NCI-H2029 treated with DMSO at 0.1 percent for 48 hours (cell line): Measurements from ENCODE around the gene COX7A1.
"Not testable (repeated sequence)": the region's sequence is repeated elsewhere in the genome, so short reads cannot be mapped to it uniquely, and the experiment has no call there.

Experiments used
- DNase-seq: peaks from one replicate; lab custom pipeline; 2025; lab: John Stamatoyannopoulos, UW

COX7A1 gene

DNA sequence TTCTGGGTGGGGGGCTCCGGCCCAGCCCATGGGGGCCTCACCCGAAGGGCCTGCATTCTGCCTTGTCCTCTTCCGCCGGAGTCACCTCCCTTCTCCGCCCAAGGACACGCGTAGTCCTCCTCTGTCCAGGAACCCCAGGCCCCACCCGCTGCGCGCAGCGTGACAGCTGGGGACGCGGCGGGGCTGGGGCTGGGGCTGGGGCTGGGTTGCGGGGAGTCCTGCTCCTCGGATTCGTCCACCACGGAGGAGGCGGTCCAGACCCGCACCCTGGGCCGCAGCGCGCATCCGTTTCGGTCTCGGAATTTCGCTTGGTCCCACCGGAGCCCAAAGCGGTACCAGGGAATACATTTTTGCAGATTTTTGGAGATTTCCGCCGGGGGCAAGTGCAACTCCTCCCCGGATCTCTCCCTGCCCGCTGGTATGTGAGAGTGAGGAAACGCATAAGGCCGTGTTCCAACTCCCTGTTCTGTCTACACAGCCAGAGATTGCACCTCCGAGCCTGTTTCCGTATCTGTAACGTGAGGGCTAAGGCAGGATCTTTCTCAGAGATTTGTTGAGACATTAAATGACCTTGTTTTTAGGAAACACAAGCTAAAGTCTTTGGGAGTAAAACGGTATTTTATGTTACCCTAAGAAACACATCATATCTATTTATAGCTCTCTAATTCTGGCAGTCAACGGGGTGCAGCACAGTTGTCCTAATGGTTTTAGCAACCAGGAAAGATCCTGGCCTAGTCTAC is at the start of gene COX7A1:
Gene COX7A1 (minus strand): TSS at position 96 of the 740 bp plus-strand sequence. CDS start 40 bp downstream, at position 56.
- no peak for DNase-seq

GRCh38 chr19:36201684-36202083 is 49.4 kb upstream of the COX7A1 start:
- DNase-seq: no peak

- no peak for DNase-seq
These were observed 45.9 kb upstream of the COX7A1 start for GRCh38 chr19:36198119-36198518.

- DNase-seq: no peak
These were observed 44.0 kb upstream of the COX7A1 start for GRCh38 chr19:36196249-36196648.

DNA sequence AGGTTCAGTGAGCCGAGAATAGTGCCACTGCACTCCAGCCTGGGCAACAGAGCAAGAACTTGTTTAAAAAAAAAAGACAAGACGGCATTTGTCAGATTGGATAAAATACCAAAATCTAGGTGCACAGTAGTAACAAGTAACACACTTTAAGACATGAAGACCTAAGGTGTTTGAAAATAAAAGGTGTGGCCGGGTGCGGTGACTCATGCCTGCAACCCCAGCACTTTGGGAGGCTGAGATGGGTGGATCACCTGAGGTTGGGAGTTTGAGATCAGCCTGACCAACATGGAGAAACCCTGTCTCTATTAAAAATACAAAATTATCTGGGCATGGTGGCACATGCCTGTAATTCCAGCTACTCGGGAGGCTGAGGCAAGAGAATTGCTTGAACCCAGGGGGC is 34.5 kb upstream of the COX7A1 start:
- DNase-seq: not testable (repeated sequence)

DNA sequence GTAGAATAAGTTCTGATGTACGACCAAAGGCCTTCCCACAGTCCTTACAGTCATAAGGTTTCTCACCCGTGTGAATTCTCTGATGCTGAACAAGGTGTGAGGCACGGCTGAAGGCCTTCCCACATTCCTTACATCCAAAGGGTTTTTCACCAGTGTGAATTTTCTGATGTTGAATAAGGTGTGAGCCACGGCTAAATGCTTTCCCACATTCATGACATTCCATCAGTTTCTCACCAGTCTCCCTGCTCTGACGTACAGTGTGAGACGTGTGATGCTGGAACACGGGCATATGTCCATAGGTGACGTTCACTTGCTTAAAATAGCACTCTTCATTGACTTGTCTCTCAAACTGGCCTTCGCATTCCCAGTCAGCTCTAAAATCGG is 31.0 kb upstream of the COX7A1 start:
- no peak for DNase-seq

- DNase-seq: no peak
These were observed 30.5 kb upstream of the COX7A1 start for GRCh38 chr19:36182612-36183244.

GRCh38 chr19:36179077-36179476 is 26.8 kb upstream of the COX7A1 start:
- DNase-seq: not testable (repeated sequence)

DNA sequence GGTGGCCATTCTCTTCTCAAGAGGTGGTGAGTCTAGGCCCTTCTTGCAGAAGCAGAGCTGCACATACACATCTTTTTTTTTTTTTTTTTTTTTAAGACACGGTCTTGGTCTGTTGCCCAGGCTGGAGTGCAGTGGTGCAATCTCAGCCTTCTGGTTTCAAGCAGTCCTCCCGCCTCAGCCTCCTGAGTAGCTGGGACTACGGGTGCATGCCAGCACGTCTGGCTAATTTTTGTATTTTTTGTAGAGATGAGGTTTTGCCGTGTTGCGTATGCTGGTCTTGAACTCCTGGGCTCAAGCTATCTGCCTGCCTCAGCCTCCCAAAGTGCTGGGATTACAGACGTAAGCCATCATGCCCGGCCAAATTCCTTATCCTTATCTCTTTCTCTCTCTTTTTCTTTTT is 21.6 kb upstream of the COX7A1 start:
- not testable (repeated sequence) for DNase-seq

DNA sequence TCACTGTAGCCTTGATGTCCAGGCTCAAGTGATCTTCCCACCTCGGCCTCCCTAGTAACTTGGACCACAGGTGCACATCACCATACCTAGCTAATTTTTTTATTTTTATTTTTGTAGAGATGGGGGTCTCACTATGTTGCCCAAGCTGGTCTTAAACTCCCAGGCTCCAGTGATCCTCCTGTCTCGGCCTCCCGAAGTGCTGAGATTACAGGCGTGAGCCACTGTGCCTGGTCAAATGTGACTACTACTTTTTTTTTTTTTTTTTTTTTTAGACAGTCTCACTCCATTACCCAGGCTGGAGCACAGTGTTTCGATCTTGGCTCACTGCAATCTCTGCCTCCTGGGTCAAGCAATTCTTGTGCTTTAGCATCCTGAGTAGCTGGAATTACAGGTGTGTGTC is 20.6 kb upstream of the COX7A1 start:
- no peak for DNase-seq

GRCh38 chr19:36169084-36169760 is 17.0 kb upstream of the COX7A1 start:
- DNase-seq: peak; percentile 98

- no peak for DNase-seq
These were observed 11.6 kb upstream of the COX7A1 start for GRCh38 chr19:36163813-36164212.

GRCh38 chr19:36160821-36161596 is 8.8 kb upstream of the COX7A1 start:
- no peak for DNase-seq

DNA sequence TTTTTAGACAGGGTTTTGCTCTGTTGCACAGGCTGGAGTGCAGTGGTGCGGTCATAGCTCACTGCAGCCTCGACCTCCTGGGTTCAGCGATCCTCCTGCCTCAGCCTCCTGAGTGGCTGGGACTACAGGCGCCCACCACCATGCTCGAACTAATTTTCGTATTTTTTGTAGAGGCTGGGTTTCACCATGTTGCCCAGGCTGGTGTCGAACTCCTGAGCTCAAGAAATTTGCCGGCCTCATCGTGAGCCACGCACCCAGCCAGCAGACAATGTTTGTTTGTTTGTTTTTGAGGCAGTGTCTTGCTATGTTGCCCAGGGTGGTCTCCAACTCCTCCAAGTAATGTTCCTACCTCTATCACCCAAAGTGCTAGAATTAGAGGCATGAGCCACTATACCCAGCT is 879 bp upstream of the COX7A1 start:
- no peak for DNase-seq

DNA sequence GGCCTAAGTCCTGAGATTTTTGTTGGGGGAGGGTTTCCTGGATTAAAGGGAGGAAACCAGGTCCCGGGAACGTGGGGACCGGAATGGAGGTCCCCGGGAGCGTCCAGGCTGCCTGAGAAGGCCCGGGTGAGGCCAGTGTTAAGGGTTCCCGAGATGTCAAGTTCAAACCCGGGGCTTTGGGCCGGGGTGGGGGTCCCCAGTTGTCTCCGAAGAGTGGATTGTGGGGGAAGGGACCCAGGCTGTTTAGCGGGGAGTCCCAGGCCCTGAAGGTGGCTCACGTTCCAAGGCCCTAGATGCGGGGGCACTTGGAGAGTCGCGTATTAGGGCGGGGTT is 262 bp downstream of the COX7A1 start:
- DNase-seq: no peak

GRCh38 chr19:36151144-36152018 is 866 bp downstream of the COX7A1 start:
- no peak for DNase-seq

DNA sequence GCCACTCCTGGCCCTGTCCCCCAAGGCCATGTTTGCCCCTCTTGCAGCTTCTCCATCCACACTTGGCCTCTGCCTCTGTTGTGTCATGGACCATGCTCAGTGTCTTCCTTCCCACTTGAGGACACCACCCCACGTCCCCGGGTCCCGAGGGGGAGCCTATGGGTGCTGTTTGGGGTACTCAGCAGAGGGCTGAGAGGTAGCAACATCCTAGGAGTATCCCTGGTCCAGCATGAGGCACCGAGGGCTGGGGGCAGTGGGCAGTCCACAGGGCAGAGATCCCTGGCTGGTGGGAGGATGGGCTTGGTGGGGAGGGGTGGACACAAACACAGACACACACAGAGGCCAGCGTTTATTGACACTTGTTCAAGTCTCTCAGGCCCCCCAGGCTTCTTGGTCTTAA is 1.7 kb downstream of the COX7A1 start:
- no peak for DNase-seq

GRCh38 chr19:36149673-36150406 is 2.4 kb downstream of the COX7A1 start:
- DNase-seq: no peak

DNA sequence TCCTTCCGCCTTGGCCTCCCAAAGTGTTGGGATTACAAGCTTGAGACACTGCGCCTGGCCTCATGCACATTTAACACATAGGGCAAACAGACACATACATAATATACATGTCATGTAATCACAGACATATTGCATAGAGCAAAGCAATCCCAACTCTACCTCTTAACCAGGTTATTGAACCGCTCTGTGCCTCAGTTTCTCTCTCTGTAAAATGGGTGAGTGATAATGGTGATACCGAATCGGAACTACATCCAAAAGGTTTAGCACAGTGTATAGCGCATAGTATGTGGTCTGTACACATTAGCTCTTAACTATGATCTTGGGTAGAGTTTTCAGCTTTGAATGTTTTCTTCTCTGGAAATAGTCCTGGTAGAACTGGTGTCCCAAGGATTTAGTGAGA is 7.6 kb downstream of the COX7A1 start:
- no peak for DNase-seq

GRCh38 chr19:36142496-36142895 is 9.8 kb downstream of the COX7A1 start:
- DNase-seq: no peak

DNA sequence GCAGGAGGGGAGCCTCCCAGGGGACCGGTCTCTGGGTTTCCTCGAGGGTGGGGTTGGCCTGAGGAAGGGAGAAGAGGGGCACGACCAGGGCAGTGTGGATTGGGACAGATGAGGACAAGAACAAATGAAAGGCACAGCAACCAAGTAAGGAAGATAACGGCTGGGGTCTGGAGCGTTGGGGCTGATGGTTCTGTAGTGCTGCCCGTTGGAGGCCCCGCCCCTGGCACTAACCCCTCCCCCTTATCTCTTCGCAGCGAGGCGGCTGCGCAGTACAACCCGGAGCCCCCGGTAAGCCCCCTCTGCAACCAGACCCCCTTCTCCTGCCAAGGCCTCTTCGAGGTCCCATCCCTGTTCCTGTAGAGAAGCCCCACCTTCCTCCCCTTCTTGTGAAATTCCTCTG is 10.2 kb downstream of the COX7A1 start:
- no peak for DNase-seq
